ENCODE results near the gene HPCA.

The HPCA gene

GRCh38 chr1:32871364-32872191 lies 14.7 kb upstream of the HPCA start:
- peak; percentile 55 for FAIRE-seq

- FAIRE-seq, result no peak
These were observed 14.2 kb upstream of the HPCA start for GRCh38 chr1:32872192-32872460.

DNA sequence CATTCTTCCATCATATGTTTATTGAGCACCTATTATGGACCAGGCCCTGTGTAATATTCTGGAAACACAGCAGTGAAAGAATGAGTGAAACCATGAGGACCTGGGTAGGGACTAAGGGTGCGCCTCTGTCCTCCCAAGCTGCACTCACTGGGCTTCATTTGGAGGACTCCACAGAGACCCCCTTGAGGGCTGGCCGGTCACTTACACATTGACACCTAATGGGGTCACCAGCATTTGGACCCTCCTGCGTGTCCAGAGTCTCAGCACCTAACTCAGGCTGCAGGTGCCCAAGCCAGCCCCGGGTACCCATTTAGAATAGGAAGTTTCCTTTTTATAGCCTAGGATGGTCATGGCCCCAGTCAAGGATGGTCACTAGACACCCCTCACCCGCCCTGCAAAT lies 12.8 kb upstream of the HPCA start:
- FAIRE-seq, result no peak

DNA sequence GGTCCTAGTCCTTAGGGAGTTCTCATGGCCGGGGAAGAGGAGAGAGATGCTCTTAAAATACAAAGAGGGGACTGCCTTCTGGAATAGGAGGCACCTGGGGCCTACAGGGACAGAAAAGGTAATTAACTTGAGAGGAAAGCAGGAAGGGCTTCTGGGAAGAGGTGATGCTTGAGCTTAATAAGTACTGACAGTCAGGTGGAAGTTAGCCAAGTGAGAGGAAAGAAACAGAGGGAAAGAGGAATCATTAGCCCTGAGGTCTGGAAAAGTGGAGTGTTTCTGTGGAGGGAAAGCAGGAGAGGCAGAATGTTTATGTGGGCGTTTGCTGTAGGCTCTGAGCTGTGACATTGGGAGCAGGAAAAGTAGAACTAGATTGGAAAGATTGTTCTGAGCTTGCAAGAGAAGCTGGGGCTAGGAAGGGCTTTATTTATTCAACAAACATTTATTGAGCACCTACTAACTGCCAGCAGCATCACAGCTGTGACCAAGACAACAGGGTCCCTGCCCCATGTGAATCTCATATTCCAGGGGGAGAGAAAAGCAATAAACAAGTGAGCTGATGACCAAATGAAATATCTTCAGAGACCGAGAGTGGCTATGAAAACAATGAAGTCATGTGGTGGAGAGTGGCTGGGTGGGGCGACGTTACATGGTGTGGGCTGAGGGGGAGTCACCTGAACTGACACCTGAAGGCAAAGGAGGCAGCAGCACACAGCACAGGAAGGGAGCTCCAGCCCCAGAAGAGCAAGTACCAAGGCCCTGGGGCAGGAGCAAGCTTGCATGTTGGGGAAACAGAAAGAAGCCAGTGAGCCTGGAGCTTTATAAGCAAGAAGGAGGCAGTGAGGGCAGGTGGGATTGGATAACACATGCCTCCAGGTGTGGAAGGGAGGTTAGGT lies 11.2 kb upstream of the HPCA start:
- no peak for FAIRE-seq

DNA sequence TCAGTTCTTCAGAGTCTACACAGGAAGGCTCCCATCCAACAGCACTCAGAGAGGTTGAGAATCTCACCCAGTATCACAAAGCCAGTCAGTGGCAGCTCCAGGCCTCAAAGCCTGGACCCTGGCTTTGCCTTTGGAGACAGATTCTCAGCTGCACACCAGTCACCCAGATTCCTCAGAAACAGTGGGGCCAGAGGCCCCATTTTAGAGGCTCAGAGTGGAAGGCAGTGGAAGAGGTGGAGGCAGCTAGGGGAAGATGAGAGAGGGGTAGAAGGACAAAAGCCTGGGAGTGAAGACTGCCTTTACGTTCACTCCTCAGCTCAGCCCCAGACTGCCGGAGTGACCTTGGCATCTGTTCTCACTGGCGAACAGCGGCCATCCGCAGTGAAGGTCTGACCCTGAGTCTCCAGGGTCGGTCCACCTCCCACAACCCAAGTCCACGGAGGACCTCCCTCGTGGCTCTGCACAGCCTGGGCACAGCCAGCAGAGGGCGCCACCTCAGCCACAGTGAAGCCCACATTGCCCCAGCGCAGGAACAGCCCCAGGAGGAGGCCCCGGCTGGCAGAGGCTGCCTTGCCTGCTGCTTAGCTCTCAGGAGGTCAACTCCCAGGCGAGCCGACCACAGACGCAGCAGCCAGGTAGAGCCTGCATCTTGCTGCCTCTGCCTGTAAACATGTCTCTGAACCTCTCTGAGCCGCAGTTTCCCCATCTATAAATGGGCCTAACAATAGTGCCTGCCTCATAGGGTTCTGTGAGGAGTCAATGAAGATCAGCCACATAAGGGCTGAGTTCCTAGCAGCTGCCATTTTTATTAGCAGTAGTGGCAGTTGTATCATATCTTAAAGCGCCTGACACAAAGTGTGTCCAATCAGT lies 9.7 kb upstream of the HPCA start:
- FAIRE-seq, result no peak

- FAIRE-seq, result no peak
These were observed 8.8 kb upstream of the HPCA start for GRCh38 chr1:32877211-32878110.

DNA sequence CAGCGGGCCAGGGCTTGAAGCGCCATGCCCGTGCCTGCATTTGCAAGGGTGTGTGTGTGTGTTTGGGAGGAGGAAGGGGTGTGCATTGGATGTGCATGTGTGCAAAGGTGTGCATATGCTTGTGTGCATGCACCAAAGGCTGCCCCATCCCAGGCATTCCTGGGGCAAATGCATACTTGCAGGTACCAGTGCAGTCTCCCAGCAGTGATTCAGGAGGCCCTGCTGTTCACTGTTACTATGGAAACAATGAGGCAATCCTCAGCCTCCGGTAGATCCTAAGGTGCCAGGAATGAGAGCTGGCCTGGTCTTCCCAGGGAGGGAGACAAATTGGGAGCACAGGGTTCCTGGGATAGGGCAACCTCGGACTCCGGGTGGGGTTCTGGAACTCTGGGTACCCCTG lies 8.1 kb upstream of the HPCA start:
- no peak for FAIRE-seq

- no peak for FAIRE-seq
These were observed 7.7 kb upstream of the HPCA start for GRCh38 chr1:32878637-32879041.

DNA sequence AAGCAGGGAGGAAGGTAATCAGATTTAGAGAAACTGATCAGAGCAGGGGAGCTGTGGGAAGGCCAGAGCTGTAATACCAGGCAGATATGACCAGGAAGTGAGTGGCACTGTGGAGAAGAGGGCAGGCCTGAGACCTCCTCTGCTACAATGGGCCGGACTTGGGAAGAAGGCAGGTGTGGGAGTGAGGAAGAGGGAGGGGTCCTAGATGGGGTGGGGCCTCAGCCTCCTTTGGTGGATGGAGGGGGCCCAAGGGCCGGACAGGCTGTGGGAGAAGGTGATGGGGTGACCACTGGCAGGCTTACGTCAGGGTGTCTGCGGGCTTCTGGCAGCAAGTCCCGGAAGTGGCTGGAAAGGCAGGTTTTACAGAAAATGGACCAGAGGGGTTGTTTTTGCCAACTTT lies 5.0 kb upstream of the HPCA start:
- no peak for FAIRE-seq

GRCh38 chr1:32881871-32882850 lies 4.1 kb upstream of the HPCA start:
- no peak for FAIRE-seq

DNA sequence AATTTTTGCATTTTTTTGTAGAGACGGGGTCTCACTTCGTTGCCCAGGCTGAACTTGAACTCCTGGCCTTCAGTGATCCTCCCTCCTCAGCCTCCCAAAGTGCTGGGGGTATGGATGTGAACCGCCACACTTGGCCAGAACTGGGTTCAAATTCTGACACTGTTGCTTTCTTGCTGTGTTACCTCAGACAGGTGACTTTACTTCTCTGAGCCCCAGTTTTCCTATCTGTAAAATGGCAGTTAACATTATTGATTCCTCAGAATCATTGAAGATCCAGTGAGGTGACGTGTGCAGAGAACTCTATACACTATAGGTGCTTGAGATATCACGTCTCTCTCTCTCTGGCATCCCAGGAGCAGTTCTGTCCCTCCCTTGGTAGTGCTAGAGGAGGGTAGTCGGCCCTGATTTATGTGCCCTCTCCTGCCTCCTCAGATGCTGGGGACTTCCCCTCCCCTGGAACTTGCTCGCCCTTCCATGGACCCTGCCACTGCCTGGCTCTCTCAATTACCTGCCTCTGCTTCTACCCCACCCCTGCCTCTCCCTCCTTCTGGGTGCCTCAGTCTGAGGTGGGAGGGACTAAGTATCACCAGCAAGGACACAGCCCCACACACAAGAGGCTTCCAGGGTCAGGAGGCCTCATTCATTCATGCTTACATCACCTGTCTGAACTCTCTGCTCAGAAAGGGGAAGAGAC lies 2.8 kb upstream of the HPCA start:
- FAIRE-seq, result no peak

DNA sequence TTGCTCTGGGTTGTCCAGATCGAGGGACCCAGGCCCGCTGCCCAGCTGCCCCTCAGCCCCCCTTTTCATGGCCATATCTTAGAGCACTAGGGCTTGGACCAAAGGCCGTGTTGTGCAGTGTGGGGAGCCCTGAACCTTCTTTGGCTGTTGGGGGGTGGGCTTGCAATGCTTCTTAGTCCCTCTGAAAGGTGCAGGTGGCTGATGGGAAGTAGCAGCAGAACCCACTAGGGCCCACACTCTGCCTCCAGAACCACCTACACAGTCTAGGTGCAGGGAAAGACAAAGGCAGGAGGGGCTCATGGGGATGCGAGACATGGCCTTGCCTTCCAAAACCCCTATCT lies 2.3 kb upstream of the HPCA start:
- FAIRE-seq, result no peak

DNA sequence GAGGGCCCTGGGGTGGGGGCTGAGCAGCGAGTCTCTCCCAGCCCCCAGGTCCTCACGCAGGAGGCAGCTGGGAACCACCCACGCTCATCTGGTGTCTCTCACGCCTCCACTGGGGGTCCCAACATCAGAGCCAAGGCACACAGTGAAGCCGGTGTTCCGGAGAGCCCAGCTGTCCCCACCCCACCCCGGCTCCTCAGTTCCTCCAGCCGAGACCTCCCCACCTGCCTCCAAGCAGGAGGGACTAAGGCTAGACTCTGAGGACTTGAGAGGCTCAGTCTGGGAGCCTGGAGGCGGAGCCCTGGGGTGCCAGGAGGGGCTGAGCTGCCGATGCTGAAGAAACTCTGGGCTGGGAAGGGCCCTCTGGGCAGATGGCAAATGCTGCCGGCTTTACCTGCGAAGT lies 1.6 kb upstream of the HPCA start:
- no peak for FAIRE-seq

DNA sequence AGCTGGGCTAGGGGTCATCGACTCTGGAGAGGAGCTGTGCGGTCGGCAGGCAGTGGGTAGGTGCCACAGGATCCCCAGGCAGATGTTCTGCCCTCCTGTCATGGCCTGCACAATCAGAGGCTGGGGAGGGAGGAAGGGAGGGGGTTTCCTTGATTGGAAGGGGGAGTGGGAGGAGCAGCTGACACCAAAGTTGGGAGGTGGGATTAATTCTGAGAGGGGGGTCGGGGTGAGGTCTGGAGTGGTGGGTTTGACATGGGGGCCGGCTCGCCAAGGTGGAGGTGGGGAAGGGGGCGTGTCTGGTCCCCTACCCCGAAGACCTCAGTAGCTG lies 651 bp upstream of the HPCA start:
- FAIRE-seq, result no peak

- FAIRE-seq, result no peak
These were observed 630 bp downstream of the HPCA start for GRCh38 chr1:32886828-32887414.

GRCh38 chr1:32887623-32888022 lies 1.3 kb downstream of the HPCA start:
- FAIRE-seq, result no peak

DNA sequence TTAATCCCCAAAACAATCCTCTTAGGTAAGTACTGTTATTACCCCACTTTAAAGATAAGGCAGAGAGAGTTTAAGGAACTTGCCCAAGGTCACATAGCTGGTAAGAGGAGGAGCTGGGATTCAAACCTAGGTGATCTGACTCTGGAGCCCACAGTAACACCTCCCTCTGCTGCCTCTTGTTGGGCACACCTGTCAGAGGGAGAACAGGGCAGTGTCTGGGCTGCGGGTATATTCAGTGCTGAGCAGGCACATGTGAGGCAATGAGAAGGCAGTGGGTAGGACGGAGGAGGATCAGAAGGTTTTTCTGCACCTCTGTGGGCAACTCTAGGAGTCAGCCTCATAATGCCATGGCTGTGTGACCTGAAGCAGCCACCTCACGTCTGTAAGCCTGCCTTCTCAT lies 1.8 kb downstream of the HPCA start:
- no peak for FAIRE-seq

- FAIRE-seq, result no peak
These were observed 2.6 kb downstream of the HPCA start for GRCh38 chr1:32888677-32889420.

DNA sequence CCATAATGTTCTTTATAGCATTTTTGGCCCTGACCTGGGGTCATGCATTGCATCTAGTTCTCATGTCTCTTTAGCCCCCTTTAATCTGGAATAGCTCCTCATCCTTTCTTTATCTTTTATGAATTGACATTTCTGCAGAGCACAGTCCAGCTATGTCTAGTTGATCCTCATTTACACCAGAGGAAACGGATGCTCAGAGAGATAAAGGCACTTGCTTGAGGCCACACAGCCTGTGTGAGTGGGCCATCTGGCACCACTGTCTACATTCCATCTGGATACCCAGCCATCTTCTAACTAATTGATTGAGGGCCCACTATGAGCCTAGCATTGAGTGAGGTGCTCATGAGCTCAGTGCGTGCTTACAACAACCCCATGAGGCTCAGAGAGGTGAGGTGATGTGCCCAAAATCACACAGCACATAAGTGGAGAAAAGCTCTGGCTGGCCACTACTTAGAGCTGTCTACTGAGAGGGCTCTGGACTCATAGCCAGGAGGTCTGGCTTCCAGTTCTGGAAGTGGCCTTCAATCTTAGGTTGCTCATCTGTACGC lies 3.5 kb downstream of the HPCA start:
- no peak for FAIRE-seq

All from G401.6 (cell line).